Sigmoid colon (tissue), 7 donors: ENCODE results near the gene GTF2H3. TPM values are rescaled to one million over a fixed set of nuclear protein-coding genes. Genes with fewer than 3 reads are reported as not detected.
A peak's percentile ranks its signal among the peaks of the same experiment; 100 is the strongest.

ENCODE experiments used
- DNase-seq: peaks from one replicate; pipeline ENCODE4 v3.0.0-alpha.2; 2019
- H3K27ac ChIP-seq, 4 donors: fragments of 200-600 bp; sonication (generic); one replicate each; pipeline ENCODE4 v1.5.1; 2016 to 2019; ENCODE audit warnings: mild to moderate bottlenecking in 1 of 4
- H3K27me3 ChIP-seq, 3 donors: fragments of 200-600 bp; sonication (generic); one replicate each; pipeline ENCODE4 v1.5.1; 2019; ENCODE audit warnings: mild to moderate bottlenecking in 1 of 3
- H3K36me3 ChIP-seq, 4 donors: fragments of 200-600 bp; sonication (generic); one replicate each; pipeline ENCODE4 v1.5.1; 2016 to 2019
- H3K4me1 ChIP-seq, 4 donors: fragments of 200-600 bp; sonication (generic); one replicate each; pipeline ENCODE4 v1.5.1; 2017 to 2019
- H3K4me3 ChIP-seq, 4 donors: fragments of 200-600 bp; sonication (generic); one replicate each; pipeline ENCODE4 v1.5.1; 2017 to 2019; ENCODE audit warnings: mild to moderate bottlenecking in 2 of 4, moderate library complexity in 1 of 4
- H3K9me3 ChIP-seq, 4 donors: fragments of 200-600 bp in 3 of 4; sonication (generic) in 3 of 4; one replicate each; pipeline versions ENCODE4 v1.5.1 to v1.6.1; 2013 to 2019
- EP300 ChIP-seq, 4 donors: sonication (generic); formaldehyde crosslinking; IDR thresholded peaks; one replicate each; pipeline ENCODE4 v1.6.1; 2017; ENCODE audit warnings: antibody characterized with exemption in 4 of 4
- POLR2A ChIP-seq, 2 donors: fragments of 450-650 bp; IDR thresholded peaks; one replicate each; pipeline ENCODE4 v1.6.1; 2016; ENCODE audit warnings: antibody characterized with exemption in 2 of 2, mild to moderate bottlenecking in 2 of 2, moderate library complexity in 2 of 2
- POLR2AphosphoS5 ChIP-seq, 4 donors: sonication (generic); formaldehyde crosslinking; IDR thresholded peaks; one replicate each; pipeline ENCODE4 v1.6.1; 2017; ENCODE audit warnings: antibody characterized with exemption in 4 of 4
- WGBS, 2 donors: extraction: QIAGEN DNeasy Blood & Tissue Kit; methylation state at CpG; one replicate each; pipeline ENCODE4 v1.1.7; 2013; 5-methylcytosine and 5-hydroxymethylcytosine counted together
- intact Hi-C: fragments of 100-400 bp; cut with DNase I; formaldehyde crosslinking; loops from one replicate; pipeline ENCODE4 v1.15.1; 2023
- polyA plus RNA-seq, 3 donors: library from polyadenylated mRNA; stranded (reverse); fragments of 200-250 nt; gene quantifications; one replicate each; pipeline ENCODE4 v1.2.3, GENCODE V29; 2013
- total RNA-seq, 4 donors: library from RNA; depleted of rRNA; stranded (reverse); fragments of >200 nt; gene quantifications; one replicate each; pipeline ENCODE4 v1.1.0, GENCODE V29; 2016
- TF ChIP-seq, protein P1 (sequence below), 4 experiments: fragments of 450-650 bp in 3 of 4; fragments of 200-600 bp in 1 of 4; IDR thresholded peaks; one replicate each; pipeline ENCODE4 v1.5.1; 2016 to 2019; ENCODE audit warnings: antibody characterized with exemption in 4 of 4, mild to moderate bottlenecking in 3 of 4, moderate library complexity in 2 of 4
- donor health status: healthy with polysubstance abuse.
- donor health status: Bipolar disorder and iron deficiency.
- donor health status: healthy.

GTF2H3 gene
- total and polyA plus RNA-seq, 7 donors, result 9.2 to 20.8 (median 16.4) TPM

DNA sequence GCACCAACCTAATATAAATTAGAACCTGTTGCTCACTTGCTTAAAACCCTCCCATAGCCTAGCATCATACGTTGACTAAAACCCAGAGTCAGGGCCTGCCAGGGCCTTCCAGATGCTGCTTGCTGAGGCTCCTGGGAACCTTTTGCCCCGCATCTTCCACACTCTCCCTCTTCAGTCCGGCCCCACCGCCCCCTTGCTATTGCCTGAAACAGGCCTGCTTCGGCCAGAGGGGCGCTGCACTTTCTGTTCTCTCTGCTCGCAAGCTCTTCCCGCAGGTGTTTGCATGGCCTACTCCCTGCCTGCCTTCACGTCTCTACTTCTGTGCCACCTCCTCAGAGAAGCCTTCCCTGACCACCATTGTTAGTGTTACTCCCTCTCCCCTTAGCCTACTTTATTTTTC is 23.6 kb downstream of the GTF2H3 start:
- intact Hi-C loops, result no loop called here
- Histone ChIP-seq H3K36me3 (peaks cover 0 to 75% (median 15%) of the 10 kb centered on the region in 4 donors), H3K9me3 (no peaks in the 10 kb centered on the region), H3K4me3 (no peak overlapping the region), H3K27ac (no peak overlapping the region), H3K27me3 (no peaks in the 10 kb centered on the region), H3K4me1 (no peaks in the 10 kb centered on the region)
- no peak for DNase-seq
- 94 to 96% methylated on average over 9 of the region's 9 CpGs for WGBS, 2 donors
- TF ChIP-seq, protein P1, sequence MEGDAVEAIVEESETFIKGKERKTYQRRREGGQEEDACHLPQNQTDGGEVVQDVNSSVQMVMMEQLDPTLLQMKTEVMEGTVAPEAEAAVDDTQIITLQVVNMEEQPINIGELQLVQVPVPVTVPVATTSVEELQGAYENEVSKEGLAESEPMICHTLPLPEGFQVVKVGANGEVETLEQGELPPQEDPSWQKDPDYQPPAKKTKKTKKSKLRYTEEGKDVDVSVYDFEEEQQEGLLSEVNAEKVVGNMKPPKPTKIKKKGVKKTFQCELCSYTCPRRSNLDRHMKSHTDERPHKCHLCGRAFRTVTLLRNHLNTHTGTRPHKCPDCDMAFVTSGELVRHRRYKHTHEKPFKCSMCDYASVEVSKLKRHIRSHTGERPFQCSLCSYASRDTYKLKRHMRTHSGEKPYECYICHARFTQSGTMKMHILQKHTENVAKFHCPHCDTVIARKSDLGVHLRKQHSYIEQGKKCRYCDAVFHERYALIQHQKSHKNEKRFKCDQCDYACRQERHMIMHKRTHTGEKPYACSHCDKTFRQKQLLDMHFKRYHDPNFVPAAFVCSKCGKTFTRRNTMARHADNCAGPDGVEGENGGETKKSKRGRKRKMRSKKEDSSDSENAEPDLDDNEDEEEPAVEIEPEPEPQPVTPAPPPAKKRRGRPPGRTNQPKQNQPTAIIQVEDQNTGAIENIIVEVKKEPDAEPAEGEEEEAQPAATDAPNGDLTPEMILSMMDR (IDR thresholded peaks at IDR 0.05), result no peak
- TF ChIP-seq EP300 (IDR thresholded peaks at IDR 0.05) (no peak), POLR2A (IDR thresholded peaks at IDR 0.05) (no peak), POLR2AphosphoS5 (IDR thresholded peaks at IDR 0.05) (no peak)

DNA sequence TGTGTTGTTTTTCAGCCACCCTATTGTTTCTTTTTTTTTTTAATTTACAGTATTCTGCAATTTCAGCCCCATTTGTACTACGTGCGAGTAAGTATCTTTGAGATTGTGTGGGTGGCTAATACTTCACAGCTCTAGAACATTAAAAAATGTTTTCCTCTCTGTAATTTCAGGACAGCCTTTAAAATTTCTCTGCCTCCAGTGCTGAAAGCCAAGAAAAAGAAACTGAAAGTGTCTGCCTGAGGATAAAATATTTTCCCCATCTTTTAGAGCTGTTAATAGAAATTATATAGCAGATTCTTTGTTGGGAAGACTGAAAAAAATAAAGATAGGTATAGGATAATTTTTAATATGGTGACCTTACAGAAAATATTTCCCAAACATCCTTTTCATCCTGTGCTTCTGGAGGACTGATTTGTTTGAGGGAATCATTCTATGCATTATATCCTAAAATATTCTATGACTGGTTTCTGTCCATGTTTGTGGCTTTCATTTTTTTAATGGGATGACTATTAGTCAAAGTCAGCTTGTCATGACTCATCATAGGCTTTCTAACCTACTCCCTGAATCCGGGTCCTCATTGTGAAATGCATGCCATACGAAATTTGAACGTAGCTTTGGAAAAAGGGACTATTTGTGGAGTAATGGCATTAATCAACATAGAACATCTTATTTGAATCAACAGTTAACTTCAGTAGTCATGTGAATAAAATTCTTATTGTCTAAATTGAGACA is 26.5 kb downstream of the GTF2H3 start:
- Histone ChIP-seq H3K27me3 (no peaks in the 10 kb centered on the region), H3K4me1 (no peaks in the 10 kb centered on the region), H3K27ac (no peak overlapping the region), H3K36me3 (peaks cover 0 to 59% (median 16%) of the 10 kb centered on the region in 4 donors), H3K9me3 (no peaks in the 10 kb centered on the region), H3K4me3 (no peak overlapping the region)
- intact Hi-C loops, result no loop called here
- TF ChIP-seq, protein P1 (IDR thresholded peaks at IDR 0.05), result no peak
- TF ChIP-seq EP300 (IDR thresholded peaks at IDR 0.05), result no peak
- WGBS, 2 donors, result 82 to 89% methylated on average over 5 of the region's 5 CpGs
- DNase-seq, result no peak

DNA sequence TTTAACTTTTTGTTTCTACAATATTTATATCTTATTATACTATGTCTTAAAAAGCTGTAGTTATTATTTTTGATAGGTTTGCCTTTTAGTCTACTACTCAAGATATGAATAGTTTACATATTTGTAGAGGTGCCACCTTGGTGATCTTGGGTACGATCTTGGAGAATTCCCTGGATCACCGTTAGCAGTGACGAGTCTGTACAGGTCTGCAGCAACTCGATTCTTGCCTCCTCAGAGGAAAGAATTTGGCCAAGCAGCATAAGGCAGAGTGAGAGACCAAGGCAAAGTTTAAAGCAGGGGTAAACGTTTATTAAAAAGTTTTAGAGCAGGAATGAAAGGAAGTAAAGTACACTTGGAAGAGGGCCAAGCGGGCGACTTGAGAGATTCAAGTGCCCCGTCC is 34.1 kb downstream of the GTF2H3 start:
- no peak overlapping the region for H3K4me3 ChIP-seq
- intact Hi-C loops, result no loop called here
- no peaks in the 10 kb centered on the region for H3K9me3 ChIP-seq
- TF ChIP-seq POLR2AphosphoS5 (IDR thresholded peaks at IDR 0.05), result no peak
- no peak for TF ChIP-seq EP300 (IDR thresholded peaks at IDR 0.05)
- no peak for TF ChIP-seq POLR2A (IDR thresholded peaks at IDR 0.05)
- TF ChIP-seq, protein P1 (IDR thresholded peaks at IDR 0.05), result no peak
- H3K4me1 ChIP-seq, result peaks cover 0 to 17% (median 10%) of the 10 kb centered on the region in 4 donors
- WGBS, 2 donors, result 80 to 87% methylated on average over 8 of the region's 8 CpGs
- no peak overlapping the region for H3K27ac ChIP-seq
- no peaks in the 10 kb centered on the region for H3K27me3 ChIP-seq
- no peak for DNase-seq
- peaks cover 0 to 2% (median 0%) of the 10 kb centered on the region in 4 donors for H3K36me3 ChIP-seq

DNA sequence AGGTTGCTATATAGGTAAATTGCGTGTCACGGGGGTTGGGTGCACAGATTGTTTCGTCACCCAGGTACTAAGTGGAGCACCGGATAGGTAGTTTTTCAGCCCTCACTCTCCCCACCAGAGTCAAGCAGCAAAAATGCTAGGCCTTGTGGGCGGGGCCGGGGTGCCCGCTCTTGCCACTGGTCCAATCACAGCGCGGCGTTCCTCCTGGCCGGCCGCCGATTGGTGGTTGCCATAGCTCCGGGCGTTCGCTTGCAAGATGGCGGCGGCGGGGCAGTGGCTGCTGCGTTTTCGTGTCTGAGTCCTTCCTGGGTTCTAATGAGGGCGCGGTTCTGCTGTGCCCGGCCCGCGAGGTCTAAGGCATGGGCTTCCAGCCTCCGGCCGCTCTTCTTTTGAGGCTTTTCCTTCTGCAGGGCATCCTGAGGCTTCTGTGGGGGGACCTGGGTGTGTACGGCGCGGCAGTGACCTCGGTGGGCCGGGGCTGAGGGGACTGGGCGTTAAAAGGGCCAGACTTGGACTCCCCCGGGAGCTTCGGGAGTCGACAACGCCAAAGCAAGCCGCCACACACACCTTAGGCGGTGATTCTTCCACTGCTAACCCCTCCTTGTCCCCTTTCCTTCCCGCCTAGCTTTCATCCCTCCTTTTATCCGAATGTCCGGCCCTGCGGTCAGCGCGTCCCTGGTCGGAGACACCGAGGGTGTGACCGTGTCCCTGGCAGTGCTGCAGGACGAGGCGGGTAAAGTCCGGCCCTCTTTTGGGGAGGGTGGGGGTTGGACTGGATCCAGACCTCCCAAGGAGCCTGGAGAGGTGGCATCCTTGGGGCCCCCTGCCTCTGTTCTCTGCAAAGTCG is 37.5 kb downstream of the GTF2H3 start, which contains the start of gene TCTN2:
TCTN2 (plus strand) TSS at position 232 of the 847 bp plus-strand sequence; CDS start at position 360, 128 bp downstream.
- Histone ChIP-seq H3K4me1 (peaks cover 0 to 19% (median 10%) of the 10 kb centered on the region in 4 donors), H3K4me3 (peak within 1 kb of the TSS; percentile 81 to 95 (median 88)), H3K27me3 (no peaks in the 10 kb centered on the region), H3K27ac (peak within 1 kb of the TSS; percentile 51 to 70 (median 61)), H3K36me3 (peaks cover 0 to 27% (median 12%) of the 10 kb centered on the region in 4 donors), H3K9me3 (no peaks in the 10 kb centered on the region)
- 1 to 2% methylated on average over 53 of the region's 53 CpGs for WGBS, 2 donors
- intact Hi-C loops, result no loop called here
- DNase-seq, result peak; percentile 98
- TF ChIP-seq EP300 (IDR thresholded peaks at IDR 0.05) (no peak), POLR2A (IDR thresholded peaks at IDR 0.05) (no peak), POLR2AphosphoS5 (IDR thresholded peaks at IDR 0.05) (peak; percentile 16 to 65 (median 34))
- TF ChIP-seq, protein P1 (IDR thresholded peaks at IDR 0.05), result no peak
